ENCODE measurements around the gene AKAP12. TPM values are rescaled to one million over a fixed set of nuclear protein-coding genes. Genes with fewer than 3 reads are reported as not detected.

Gene AKAP12
- total RNA-seq, 2 experiments from 2014 or later: 0.78 to 1.1 TPM

- ChIA-PET POLR2A (no interaction called here), CTCF (interaction anchor here (1.0 kb wide), 1 partner anchor 48 kb away, joined by 4 read pairs; no protein-coding TSS in a partner anchor)
- Mint-ChIP-seq H3K9me3 (no peaks in the 10 kb centered on the region), H3K4me1 (no peaks in the 10 kb centered on the region), H3K27me3 (peaks cover 46% of the 10 kb centered on the region), H3K36me3 (ENCODE audit: low read depth) (no peaks in the 10 kb centered on the region), H3K27ac (no peak overlapping the region), H3K4me3 (no peak overlapping the region)
- no peak for DNase-seq
These were observed 36.5 kb downstream of the AKAP12 start for GRCh38 chr6:151276112-151276740.

DNA sequence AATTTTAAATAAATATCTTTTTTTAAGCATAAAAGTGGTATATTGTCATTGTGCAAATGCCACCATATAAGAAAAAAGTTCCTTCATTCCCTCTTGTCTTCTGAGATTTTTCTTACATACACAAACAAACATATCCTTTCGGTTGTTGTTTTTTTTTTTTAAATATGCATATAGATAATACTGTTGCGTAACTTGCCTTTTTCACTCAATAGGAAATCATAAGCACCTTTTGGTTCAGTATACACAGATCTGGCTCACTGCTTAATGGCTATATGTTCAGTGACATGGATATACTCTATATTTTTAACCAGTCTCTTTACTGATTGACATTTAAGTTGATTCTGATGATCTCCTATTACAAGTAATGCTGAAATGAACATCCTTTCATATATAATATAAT, 40.1 kb downstream of the AKAP12 start:
- CTCF ChIA-PET: no interaction called here
- Mint-ChIP-seq H3K4me1 (peaks cover 8% of the 10 kb centered on the region), H3K27ac (no peak overlapping the region)

DNA sequence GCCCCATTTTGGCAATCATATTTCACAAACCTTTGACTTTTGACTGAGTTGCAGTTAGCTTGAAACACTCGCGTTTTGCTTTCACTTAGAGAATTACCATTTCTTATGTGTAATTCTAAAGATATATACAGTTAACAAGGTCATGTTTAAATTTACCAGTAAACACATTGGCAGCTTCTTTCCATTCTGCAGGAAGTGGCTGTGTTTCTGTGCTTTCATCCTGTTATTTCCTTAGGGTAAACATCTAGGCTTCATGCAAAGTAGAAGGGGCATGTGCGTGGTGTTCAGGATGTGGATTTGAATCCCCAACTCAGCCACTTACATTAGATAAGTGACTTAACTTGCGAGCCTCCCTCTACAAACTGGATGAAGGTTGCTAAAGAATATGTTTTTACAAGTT, 41.1 kb downstream of the AKAP12 start:
- Mint-ChIP-seq H3K4me1 (peaks cover 14% of the 10 kb centered on the region), H3K4me3 (no peak overlapping the region)

More for the DNA sequence above, 40.1 kb downstream of the AKAP12 start:
- Mint-ChIP-seq H3K4me3 (no peak overlapping the region), H3K36me3 (ENCODE audit: low read depth) (no peaks in the 10 kb centered on the region), H3K27me3 (peaks cover 72% of the 10 kb centered on the region), H3K9me3 (no peaks in the 10 kb centered on the region)
- no peak for DNase-seq
- POLR2A ChIA-PET: no interaction called here

DNA sequence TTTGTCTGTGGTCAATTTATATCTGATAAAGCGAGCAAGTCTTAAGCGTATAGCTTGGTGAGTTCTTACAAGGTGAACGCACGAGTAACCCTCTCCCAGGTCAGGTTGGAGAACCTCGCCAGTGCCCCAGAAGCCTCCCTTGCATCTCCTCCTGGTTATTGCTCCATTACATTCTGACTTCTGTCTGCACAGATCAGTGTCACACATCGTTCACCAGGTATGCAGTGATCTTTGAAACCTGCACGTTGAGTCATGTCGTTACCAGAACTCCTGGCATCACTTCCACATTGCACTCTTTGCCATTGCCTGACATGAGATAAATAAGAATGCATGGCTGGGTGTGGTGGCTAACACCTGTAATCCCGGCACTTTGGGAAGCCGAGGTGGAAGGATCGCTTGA, 44.2 kb downstream of the AKAP12 start:
- POLR2A ChIA-PET: no interaction called here
- H3K9me3 Mint-ChIP-seq: no peaks in the 10 kb centered on the region

More for the DNA sequence above, 41.1 kb downstream of the AKAP12 start:
- peaks cover 70% of the 10 kb centered on the region for H3K27me3 Mint-ChIP-seq
- POLR2A ChIA-PET: interaction anchor here (0.6 kb wide), 1 partner anchor 78 kb away, joined by 3 read pairs; no protein-coding TSS in a partner anchor
- H3K27ac Mint-ChIP-seq: no peak overlapping the region
- no peak for DNase-seq
- no peaks in the 10 kb centered on the region for H3K9me3 Mint-ChIP-seq
- no peaks in the 10 kb centered on the region for H3K36me3 Mint-ChIP-seq (ENCODE audit: low read depth)
- CTCF ChIA-PET: no interaction called here

GRCh38 chr6:151284548-151285017, 44.8 kb downstream of the AKAP12 start:
- DNase-seq: no peak

More for the DNA sequence above, 44.2 kb downstream of the AKAP12 start:
- H3K4me3 Mint-ChIP-seq: no peak overlapping the region
- H3K4me1 Mint-ChIP-seq: peaks cover 28% of the 10 kb centered on the region
- DNase-seq: no peak
- peaks cover 65% of the 10 kb centered on the region for H3K27me3 Mint-ChIP-seq
- H3K36me3 Mint-ChIP-seq (ENCODE audit: low read depth): no peaks in the 10 kb centered on the region
- CTCF ChIA-PET: interaction anchor here (1.9 kb wide), 1 partner anchor 392 kb away, joined by 6 read pairs; no protein-coding TSS in a partner anchor
- no peak overlapping the region for H3K27ac Mint-ChIP-seq

DNA sequence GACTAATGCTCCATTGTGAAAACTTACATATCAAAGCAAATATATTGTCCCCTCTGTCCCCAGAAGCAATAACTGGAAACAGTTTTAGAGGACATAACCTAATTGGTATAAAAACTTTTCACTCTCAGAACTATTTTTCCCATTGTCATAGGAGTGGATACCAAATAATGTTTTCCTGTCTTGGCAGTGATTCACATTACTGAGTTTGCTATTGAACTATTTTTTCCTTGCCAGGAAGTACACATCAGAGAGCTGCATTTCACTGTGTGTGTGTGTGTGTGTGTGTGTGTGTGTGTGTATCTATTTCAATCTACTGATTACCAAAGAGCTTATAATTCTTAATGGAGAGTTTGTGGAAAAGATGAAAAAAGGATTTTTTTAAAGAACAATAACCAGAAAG, 45.4 kb downstream of the AKAP12 start:
- Mint-ChIP-seq H3K9me3 (no peaks in the 10 kb centered on the region), H3K27me3 (peaks cover 65% of the 10 kb centered on the region), H3K4me1 (peaks cover 39% of the 10 kb centered on the region), H3K4me3 (peak overlapping the region; percentile 61), H3K27ac (no peak overlapping the region), H3K36me3 (ENCODE audit: low read depth) (no peaks in the 10 kb centered on the region)
- no peak for DNase-seq
- ChIA-PET CTCF (interaction anchor here (1.9 kb wide), 1 partner anchor 393 kb away, joined by 6 read pairs; no protein-coding TSS in a partner anchor), POLR2A (no interaction called here)

More at GRCh38 chr6:151284548-151285017, 44.8 kb downstream of the AKAP12 start:
- Mint-ChIP-seq H3K4me1 (peaks cover 34% of the 10 kb centered on the region), H3K9me3 (no peaks in the 10 kb centered on the region), H3K4me3 (peak overlapping the region; percentile 61), H3K36me3 (ENCODE audit: low read depth) (no peaks in the 10 kb centered on the region), H3K27me3 (peaks cover 63% of the 10 kb centered on the region), H3K27ac (no peak overlapping the region)
- CTCF ChIA-PET: interaction anchor here (0.5 to 1.9 kb wide), 2 partner anchors 40 to 393 kb away, joined by 3 to 6 read pairs; no protein-coding TSS in a partner anchor
- POLR2A ChIA-PET: no interaction called here

DNA sequence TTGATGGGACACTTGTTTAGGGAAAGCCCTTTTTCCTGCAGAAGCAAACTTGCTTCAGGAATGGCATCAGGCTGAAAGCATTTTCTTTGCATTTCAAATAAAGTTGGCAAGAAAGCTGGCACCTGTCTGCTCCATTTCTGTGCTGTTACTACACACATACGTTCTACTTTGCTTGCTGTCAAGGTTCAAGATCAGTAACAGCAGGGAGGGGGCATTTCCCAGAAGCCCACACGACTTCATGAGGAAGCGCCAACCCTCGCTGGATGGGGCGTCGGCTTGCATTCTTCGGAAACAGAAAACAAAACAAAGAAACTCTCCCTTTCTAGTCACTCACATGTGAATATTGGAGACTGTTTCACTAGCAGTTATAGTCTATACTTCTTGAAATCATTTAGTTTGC, 46.4 kb downstream of the AKAP12 start:
- H3K27ac Mint-ChIP-seq: no peak overlapping the region
- peaks cover 45% of the 10 kb centered on the region for H3K4me1 Mint-ChIP-seq
- no peak overlapping the region for H3K4me3 Mint-ChIP-seq
- H3K9me3 Mint-ChIP-seq: no peaks in the 10 kb centered on the region
- DNase-seq: peak; percentile 28
- H3K36me3 Mint-ChIP-seq (ENCODE audit: low read depth): no peaks in the 10 kb centered on the region
- ChIA-PET POLR2A (no interaction called here), CTCF (no interaction called here)
- H3K27me3 Mint-ChIP-seq: peaks cover 71% of the 10 kb centered on the region

- peak overlapping the region; percentile 4 for H3K27ac Mint-ChIP-seq
- no peak overlapping the region for H3K4me3 Mint-ChIP-seq
- DNase-seq: no peak
- no peaks in the 10 kb centered on the region for H3K36me3 Mint-ChIP-seq (ENCODE audit: low read depth)
- peaks cover 43% of the 10 kb centered on the region for H3K4me1 Mint-ChIP-seq
- ChIA-PET CTCF (interaction anchor here (1.2 to 1.7 kb wide), 3 partner anchors 36 to 275 kb away, joined by 4 to 10 read pairs (median 5); no protein-coding TSS in a partner anchor), POLR2A (no interaction called here)
- H3K27me3 Mint-ChIP-seq: peaks cover 72% of the 10 kb centered on the region
- no peaks in the 10 kb centered on the region for H3K9me3 Mint-ChIP-seq
These were observed 49.1 kb downstream of the AKAP12 start for GRCh38 chr6:151288712-151289398.

DNA sequence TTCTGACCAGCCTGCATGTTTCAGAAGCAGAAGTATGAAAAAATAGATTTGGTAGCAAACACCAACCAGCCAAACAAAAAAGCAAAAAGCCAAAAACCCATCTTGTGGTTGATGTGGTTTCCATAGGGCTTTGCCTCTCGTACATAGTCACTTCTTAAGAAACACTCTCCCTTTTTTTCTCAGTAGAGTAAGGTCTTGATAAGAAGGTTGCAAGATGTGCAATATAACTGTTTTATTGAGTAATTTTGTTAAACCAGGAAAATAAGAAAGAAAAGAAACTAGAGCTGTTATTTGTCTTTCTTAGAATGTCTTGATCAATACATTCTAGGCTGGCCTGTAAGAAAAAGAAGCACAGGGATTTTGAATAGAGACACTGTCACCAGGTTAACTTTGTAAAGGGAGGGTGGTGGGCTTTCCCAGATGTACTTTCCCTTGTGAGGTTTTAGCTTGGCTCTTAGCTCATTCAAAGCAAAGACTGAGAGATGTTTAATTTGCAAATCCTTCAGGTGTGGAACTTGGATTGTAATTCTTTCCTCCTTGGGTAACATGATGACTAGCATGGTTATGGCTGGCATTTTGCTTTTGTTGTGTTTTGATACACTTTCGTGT, 49.7 kb downstream of the AKAP12 start:
- no peak overlapping the region for H3K4me3 Mint-ChIP-seq
- no peaks in the 10 kb centered on the region for H3K9me3 Mint-ChIP-seq
- ChIA-PET POLR2A (no interaction called here), CTCF (interaction anchor here (1.5 to 1.7 kb wide), 2 partner anchors 35 to 275 kb away, joined by 4 to 10 read pairs; no protein-coding TSS in a partner anchor)
- peak; percentile 20 for DNase-seq
- peak overlapping the region; percentile 4 for H3K27ac Mint-ChIP-seq
- no peaks in the 10 kb centered on the region for H3K36me3 Mint-ChIP-seq (ENCODE audit: low read depth)
- peaks cover 75% of the 10 kb centered on the region for H3K27me3 Mint-ChIP-seq
- H3K4me1 Mint-ChIP-seq: peaks cover 40% of the 10 kb centered on the region

DNA sequence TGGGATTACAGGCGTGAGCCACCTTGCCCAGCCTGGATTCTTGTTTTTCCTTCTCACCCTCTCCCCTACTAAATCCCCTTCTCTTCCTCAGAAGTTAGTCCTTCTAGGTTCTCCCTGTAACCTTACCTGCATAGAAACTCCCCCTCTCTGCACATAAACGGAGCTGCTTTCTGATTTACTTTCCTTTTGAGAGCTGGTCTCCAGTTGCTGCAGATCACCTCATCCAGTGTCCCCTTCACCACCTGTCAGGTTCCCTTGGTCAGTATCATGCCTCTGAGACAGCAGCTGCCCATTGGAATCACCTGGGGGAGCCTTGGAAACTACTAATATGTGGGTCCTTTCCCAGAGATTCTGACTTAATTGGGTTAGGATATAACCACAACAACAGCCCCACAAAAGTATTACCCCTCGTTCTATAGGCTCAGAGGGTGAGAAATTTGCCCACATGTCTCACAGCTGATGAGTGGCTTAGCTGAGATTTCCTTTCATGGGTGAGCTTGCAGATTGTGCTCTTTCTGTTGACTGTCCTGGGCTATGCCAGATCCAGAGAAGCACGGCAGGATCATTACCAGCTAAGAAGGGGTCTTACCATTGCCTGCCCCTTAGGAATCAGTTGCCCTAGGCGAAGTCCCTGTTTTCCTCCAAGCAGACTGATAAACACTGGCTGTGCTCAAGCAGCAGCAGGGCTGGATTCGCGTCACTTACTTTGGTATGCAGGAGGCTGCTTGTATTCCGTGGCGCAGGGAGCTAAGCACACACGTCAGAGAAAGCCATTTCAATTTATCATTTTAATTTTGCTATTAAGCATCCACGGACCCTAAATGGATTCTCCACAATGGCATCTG, 51.3 kb downstream of the AKAP12 start:
- CTCF ChIA-PET: interaction anchor here (0.8 to 1.0 kb wide), 2 partner anchors 33 to 384 kb away, joined by 3 to 5 read pairs; no protein-coding TSS in a partner anchor
- POLR2A ChIA-PET: interaction anchor here (1.5 kb wide), 1 partner anchor 16 kb away, joined by 3 read pairs; no protein-coding TSS in a partner anchor
- peaks cover 82% of the 10 kb centered on the region for H3K27me3 Mint-ChIP-seq

GRCh38 chr6:151291722-151292059, 51.9 kb downstream of the AKAP12 start:
- Mint-ChIP-seq H3K9me3 (no peaks in the 10 kb centered on the region), H3K4me1 (peaks cover 26% of the 10 kb centered on the region), H3K27me3 (peaks cover 82% of the 10 kb centered on the region), H3K4me3 (no peak overlapping the region), H3K27ac (no peak overlapping the region), H3K36me3 (ENCODE audit: low read depth) (no peaks in the 10 kb centered on the region)
- POLR2A ChIA-PET: interaction anchor here (1.5 kb wide), 1 partner anchor 15 kb away, joined by 3 read pairs; no protein-coding TSS in a partner anchor
- CTCF ChIA-PET: interaction anchor here (1.0 to 1.6 kb wide), 2 partner anchors 33 to 385 kb away, joined by 3 read pairs; no protein-coding TSS in a partner anchor
- no peak for DNase-seq

More for the DNA sequence above, 51.3 kb downstream of the AKAP12 start:
- Mint-ChIP-seq H3K9me3 (no peaks in the 10 kb centered on the region), H3K4me3 (no peak overlapping the region), H3K27ac (no peak overlapping the region), H3K36me3 (ENCODE audit: low read depth) (no peaks in the 10 kb centered on the region), H3K4me1 (peaks cover 31% of the 10 kb centered on the region)
- no peak for DNase-seq

DNA sequence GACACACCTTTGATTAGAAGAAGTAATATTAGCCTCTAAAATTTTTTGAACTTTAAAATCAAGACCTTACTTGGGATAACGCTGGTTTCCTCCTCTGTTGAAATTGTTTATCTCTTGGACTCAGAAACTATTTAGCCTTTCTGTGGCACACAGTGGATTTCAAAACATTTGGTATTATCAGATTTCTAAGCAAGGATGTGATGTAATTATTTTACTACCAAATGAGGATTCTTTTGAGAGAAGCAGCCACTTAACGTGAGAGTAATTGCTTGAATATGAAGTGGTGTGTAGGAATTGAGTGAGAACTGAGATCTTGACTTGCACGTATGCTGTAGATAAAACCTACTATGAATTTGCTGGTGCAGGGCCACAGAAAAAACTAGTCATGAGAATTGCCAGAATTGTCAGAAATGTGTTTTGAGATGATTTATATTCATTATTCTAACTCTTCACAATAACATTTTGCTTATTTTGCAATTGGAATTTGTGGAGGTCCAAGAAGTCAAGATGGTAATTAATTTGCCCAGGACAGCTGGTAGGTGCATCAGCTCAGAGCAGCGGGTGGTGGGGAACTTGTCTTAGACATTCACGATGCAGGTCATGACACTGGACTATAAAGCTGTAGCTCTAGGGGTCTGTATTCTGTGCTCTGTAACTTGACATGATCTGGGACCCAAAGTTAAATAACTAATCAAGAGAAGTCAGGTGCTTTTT, 53.4 kb downstream of the AKAP12 start:
- Mint-ChIP-seq H3K4me1 (peaks cover 24% of the 10 kb centered on the region), H3K36me3 (ENCODE audit: low read depth) (no peaks in the 10 kb centered on the region), H3K9me3 (no peaks in the 10 kb centered on the region), H3K27me3 (peaks cover 87% of the 10 kb centered on the region), H3K27ac (no peak overlapping the region), H3K4me3 (no peak overlapping the region)
- ChIA-PET CTCF (interaction anchor here (1.0 to 1.6 kb wide), 2 partner anchors 31 kb away, joined by 3 to 6 read pairs; no protein-coding TSS in a partner anchor), POLR2A (no interaction called here)
- no peak for DNase-seq
